ENCODE measurements around the gene VSTM2B.
A peak's percentile ranks its signal among the peaks of the same experiment; 100 is the strongest.

The VSTM2B gene

GRCh38 chr19:29504454-29504853 is 21.3 kb upstream of the VSTM2B start:
- peaks cover 27% of the 10 kb centered on the region for H3K4me1 Mint-ChIP-seq
- H3K9me3 Mint-ChIP-seq, result no peaks in the 10 kb centered on the region
- peak overlapping the region; percentile 80 for H3K27ac Mint-ChIP-seq
- no peak for TF ChIP-seq CTCF (IDR thresholded peaks at IDR 0.05)
- no peaks in the 10 kb centered on the region for H3K36me3 Mint-ChIP-seq (ENCODE audit: low read depth)
- H3K27me3 Mint-ChIP-seq (ENCODE audit: low read depth, poor library complexity), result peaks cover 15% of the 10 kb centered on the region
- H3K4me3 Mint-ChIP-seq, result no peak overlapping the region
- DNase-seq, result no peak

- Mint-ChIP-seq H3K4me1 (peaks cover 27% of the 10 kb centered on the region), H3K9me3 (no peaks in the 10 kb centered on the region), H3K27me3 (ENCODE audit: low read depth, poor library complexity) (peaks cover 17% of the 10 kb centered on the region), H3K36me3 (ENCODE audit: low read depth) (no peaks in the 10 kb centered on the region), H3K4me3 (no peak overlapping the region), H3K27ac (no peak overlapping the region)
- DNase-seq, result peak; percentile 29
- TF ChIP-seq CTCF (IDR thresholded peaks at IDR 0.05), result no peak
Observed at GRCh38 chr19:29505097-29505824, 20.5 kb upstream of the VSTM2B start.

GRCh38 chr19:29506619-29506911 is 19.2 kb upstream of the VSTM2B start:
- peaks cover 24% of the 10 kb centered on the region for H3K27me3 Mint-ChIP-seq (ENCODE audit: low read depth, poor library complexity)
- H3K36me3 Mint-ChIP-seq (ENCODE audit: low read depth), result no peaks in the 10 kb centered on the region
- H3K4me3 Mint-ChIP-seq, result no peak overlapping the region
- H3K27ac Mint-ChIP-seq, result no peak overlapping the region
- TF ChIP-seq CTCF (IDR thresholded peaks at IDR 0.05), result no peak
- DNase-seq, result no peak
- H3K9me3 Mint-ChIP-seq, result no peaks in the 10 kb centered on the region
- H3K4me1 Mint-ChIP-seq, result peaks cover 27% of the 10 kb centered on the region

- Mint-ChIP-seq H3K9me3 (no peaks in the 10 kb centered on the region), H3K27me3 (ENCODE audit: low read depth, poor library complexity) (peaks cover 31% of the 10 kb centered on the region), H3K4me3 (no peak overlapping the region), H3K4me1 (peaks cover 27% of the 10 kb centered on the region), H3K36me3 (ENCODE audit: low read depth) (no peaks in the 10 kb centered on the region), H3K27ac (no peak overlapping the region)
- TF ChIP-seq CTCF (IDR thresholded peaks at IDR 0.05), result no peak
- no peak for DNase-seq
Observed at GRCh38 chr19:29507081-29507860, 18.5 kb upstream of the VSTM2B start.

GRCh38 chr19:29508181-29508580 is 17.6 kb upstream of the VSTM2B start:
- no peak for TF ChIP-seq CTCF (IDR thresholded peaks at IDR 0.05)
- peaks cover 40% of the 10 kb centered on the region for H3K27me3 Mint-ChIP-seq (ENCODE audit: low read depth, poor library complexity)
- no peaks in the 10 kb centered on the region for H3K36me3 Mint-ChIP-seq (ENCODE audit: low read depth)
- H3K4me1 Mint-ChIP-seq, result peaks cover 20% of the 10 kb centered on the region
- no peaks in the 10 kb centered on the region for H3K9me3 Mint-ChIP-seq
- DNase-seq, result no peak
- H3K4me3 Mint-ChIP-seq, result no peak overlapping the region
- no peak overlapping the region for H3K27ac Mint-ChIP-seq

GRCh38 chr19:29509456-29509855 is 16.3 kb upstream of the VSTM2B start:
- DNase-seq, result no peak
- no peak for TF ChIP-seq CTCF (IDR thresholded peaks at IDR 0.05)
- H3K4me3 Mint-ChIP-seq, result no peak overlapping the region
- no peak overlapping the region for H3K27ac Mint-ChIP-seq
- H3K36me3 Mint-ChIP-seq (ENCODE audit: low read depth), result no peaks in the 10 kb centered on the region
- peaks cover 7% of the 10 kb centered on the region for H3K4me1 Mint-ChIP-seq
- H3K9me3 Mint-ChIP-seq, result no peaks in the 10 kb centered on the region
- peaks cover 47% of the 10 kb centered on the region for H3K27me3 Mint-ChIP-seq (ENCODE audit: low read depth, poor library complexity)
